Mammary epithelial cell (primary cell): Measurements from ENCODE around the gene IQGAP3.

ENCODE experiments used
- EZH2 ChIP-seq: IDR thresholded peaks from 2 replicates; pipeline ENCODE4 v1.6.1; 2012; ENCODE audit warnings: low read length, inconsistent platforms, borderline replicate concordance
- TF ChIP-seq, protein P1 (sequence below), 2 donors: IDR thresholded peaks in 1 of 2; conservative IDR thresholded peaks in 1 of 2; 2 replicates each; pipeline ENCODE4 v1.5.1; 2011 to 2012; ENCODE audit warnings: inconsistent platforms in 2 of 2, low read length in 2 of 2, mild to moderate bottlenecking in 2 of 2, control low read depth in 1 of 2, low read depth in 1 of 2; ENCODE audit not compliant: insufficient read depth in 1 of 2; ENCODE audit errors: extremely low read depth in 1 of 2

DNA sequence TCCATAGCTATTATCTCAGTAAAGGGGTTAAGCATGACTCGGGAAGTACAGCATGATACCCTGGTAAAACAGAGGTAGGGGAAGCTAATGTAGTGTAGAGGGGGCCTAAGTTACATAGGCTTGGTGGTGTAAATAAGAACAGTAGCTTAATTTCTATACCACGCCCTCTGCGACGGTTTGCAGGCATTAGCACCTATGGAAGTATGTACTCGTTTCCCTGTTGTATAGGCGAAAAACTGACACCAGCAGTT is 18.7 kb upstream of the IQGAP3 start:
- TF ChIP-seq EZH2, result no peak
- TF ChIP-seq, protein P1, sequence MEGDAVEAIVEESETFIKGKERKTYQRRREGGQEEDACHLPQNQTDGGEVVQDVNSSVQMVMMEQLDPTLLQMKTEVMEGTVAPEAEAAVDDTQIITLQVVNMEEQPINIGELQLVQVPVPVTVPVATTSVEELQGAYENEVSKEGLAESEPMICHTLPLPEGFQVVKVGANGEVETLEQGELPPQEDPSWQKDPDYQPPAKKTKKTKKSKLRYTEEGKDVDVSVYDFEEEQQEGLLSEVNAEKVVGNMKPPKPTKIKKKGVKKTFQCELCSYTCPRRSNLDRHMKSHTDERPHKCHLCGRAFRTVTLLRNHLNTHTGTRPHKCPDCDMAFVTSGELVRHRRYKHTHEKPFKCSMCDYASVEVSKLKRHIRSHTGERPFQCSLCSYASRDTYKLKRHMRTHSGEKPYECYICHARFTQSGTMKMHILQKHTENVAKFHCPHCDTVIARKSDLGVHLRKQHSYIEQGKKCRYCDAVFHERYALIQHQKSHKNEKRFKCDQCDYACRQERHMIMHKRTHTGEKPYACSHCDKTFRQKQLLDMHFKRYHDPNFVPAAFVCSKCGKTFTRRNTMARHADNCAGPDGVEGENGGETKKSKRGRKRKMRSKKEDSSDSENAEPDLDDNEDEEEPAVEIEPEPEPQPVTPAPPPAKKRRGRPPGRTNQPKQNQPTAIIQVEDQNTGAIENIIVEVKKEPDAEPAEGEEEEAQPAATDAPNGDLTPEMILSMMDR (conservative IDR thresholded peaks at IDR 0.05 in 1 of 2, IDR thresholded peaks at IDR 0.05 in 1 of 2; ENCODE audit: extremely low read depth in 1 of 2, insufficient read depth in 1 of 2, low read depth in 1 of 2, low read length in 2 of 2), result no peak
